Activated CD4-positive, CD25-positive, alpha-beta regulatory T cell (primary cell): Measurements from ENCODE around the gene RALGPS1.

ENCODE experiments used
- DNase-seq, 4 experiments: peaks; one replicate each; lab custom pipeline; 2025; lab: John Stamatoyannopoulos, UW

The RALGPS1 gene

GRCh38 chr9:127123064-127123890 is 208.7 kb downstream of the RALGPS1 start:
- no peak for DNase-seq

GRCh38 chr9:127124111-127124531 is 209.5 kb downstream of the RALGPS1 start:
- DNase-seq = no peak

GRCh38 chr9:127124792-127125191 is 210.2 kb downstream of the RALGPS1 start:
- DNase-seq = no peak

- no peak for DNase-seq
Measured at GRCh38 chr9:127126971-127127370, 212.4 kb downstream of the RALGPS1 start.

- no peak for DNase-seq
Measured at GRCh38 chr9:127128341-127129072, 213.9 kb downstream of the RALGPS1 start.

GRCh38 chr9:127129073-127129717 is 214.6 kb downstream of the RALGPS1 start:
- DNase-seq = no peak

GRCh38 chr9:127129718-127130085 is 215.1 kb downstream of the RALGPS1 start:
- DNase-seq = no peak

GRCh38 chr9:127130235-127130634 is 215.7 kb downstream of the RALGPS1 start:
- DNase-seq = no peak

GRCh38 chr9:127130661-127131538 is 216.3 kb downstream of the RALGPS1 start:
- no peak for DNase-seq

- DNase-seq = no peak
Measured at GRCh38 chr9:127131871-127132270, 217.3 kb downstream of the RALGPS1 start.

GRCh38 chr9:127132375-127132774 is 217.8 kb downstream of the RALGPS1 start:
- no peak for DNase-seq

- no peak for DNase-seq
Measured at GRCh38 chr9:127132921-127133647, 218.5 kb downstream of the RALGPS1 start.

GRCh38 chr9:127133739-127134167 is 219.2 kb downstream of the RALGPS1 start:
- no peak for DNase-seq

GRCh38 chr9:127135056-127135745 is 220.6 kb downstream of the RALGPS1 start:
- DNase-seq = no peak

GRCh38 chr9:127136081-127136879 is 221.7 kb downstream of the RALGPS1 start:
- no peak for DNase-seq

GRCh38 chr9:127136880-127137639 is 222.5 kb downstream of the RALGPS1 start:
- DNase-seq = no peak

- DNase-seq = no peak
Measured at GRCh38 chr9:127137640-127138360, 223.2 kb downstream of the RALGPS1 start.

GRCh38 chr9:127138444-127138843 is 223.9 kb downstream of the RALGPS1 start:
- DNase-seq = no peak
